ENCODE results near the gene TXLNB. TPM values are rescaled to one million over a fixed set of nuclear protein-coding genes. Genes with fewer than 3 reads are reported as not detected.

Gene TXLNB
- polyA plus RNA-seq (2013) = 2.5 TPM

DNA sequence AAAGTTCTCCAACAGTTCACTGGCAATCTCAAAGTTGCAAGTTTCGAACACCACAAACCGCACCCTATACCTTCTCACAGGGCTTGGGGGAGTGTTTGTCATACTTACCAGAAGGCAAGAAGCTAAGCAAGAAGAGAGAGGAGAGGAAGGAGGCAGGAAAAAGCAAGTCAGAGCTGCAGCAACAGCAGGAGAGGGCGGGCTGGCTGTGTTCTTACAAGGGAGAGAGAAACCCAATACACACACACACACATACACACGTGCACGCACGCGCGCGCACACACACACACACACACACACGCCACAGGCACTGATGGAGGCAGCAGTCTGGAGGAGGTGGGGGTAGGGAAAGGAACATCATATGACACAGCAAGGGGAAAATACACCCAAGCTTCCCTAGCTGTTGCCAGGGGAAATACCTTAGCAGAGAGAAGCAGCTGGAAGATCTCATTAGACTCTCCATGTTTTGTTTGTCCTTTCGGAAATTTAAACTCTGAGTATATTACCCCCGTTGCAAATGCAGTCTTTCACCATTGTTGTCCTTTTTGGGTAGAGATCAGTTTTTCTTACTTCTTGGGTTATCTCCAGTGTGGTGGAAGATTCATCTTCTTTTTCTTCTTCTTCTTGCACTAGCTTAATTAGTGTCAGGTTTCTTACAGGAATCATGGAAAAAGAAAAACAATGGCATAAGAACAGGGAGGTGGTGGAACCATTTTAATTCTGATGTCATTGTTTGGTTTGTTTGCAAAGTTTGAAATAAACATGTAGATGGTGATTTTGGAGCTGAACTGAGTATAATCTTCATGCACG, at the start of gene TXLNB:
Gene TXLNB, minus strand, starts transcription at position 186 of the 807 bp plus-strand sequence. CDS start 3,099 bp downstream, outside the sequence.
- Histone ChIP-seq H3K36me3 (ENCODE audit: control insufficient read depth in 4 of 4, insufficient read depth in 4 of 4, low read length in 3 of 4) (peaks cover 0 to 4% (median 0%) of the 10 kb centered on the region in 4 experiments), H3K9me3 (ENCODE audit: control extremely low read depth in 1 of 5, control insufficient read depth in 4 of 5, insufficient read depth in 2 of 5, low read depth in 1 of 5, low read length in 4 of 5) (peaks cover 0 to 3% (median 0%) of the 10 kb centered on the region in 5 experiments), H3K4me1 (ENCODE audit: control extremely low read depth in 1 of 4, control insufficient read depth in 4 of 4, insufficient read depth in 4 of 4, low read length in 3 of 4) (peaks cover 27 to 66% (median 48%) of the 10 kb centered on the region in 4 experiments), H3K27ac (ENCODE audit: insufficient read depth in 1 of 2, low read depth in 1 of 2, low read length in 2 of 2, poor library complexity in 1 of 2, severe bottlenecking in 2 of 2) (peak within 1 kb of the TSS; percentile 81 to 89), H3K4me3 (ENCODE audit: control insufficient read depth in 1 of 7, extremely low read depth in 1 of 7, insufficient read depth in 4 of 7, low read depth in 2 of 7, low read length in 6 of 7) (peak within 1 kb of the TSS in 6 of 7 experiments; percentile 27 to 60 (median 46)), H3K27me3 (replicated peaks in 2 of 5; ENCODE audit: control insufficient read depth in 4 of 5, insufficient read depth in 5 of 5, low read length in 4 of 5) (no peaks in the 10 kb centered on the region)
- WGBS (ENCODE audit: insufficient coverage) = no CpG with 5 or more reads among the region's 13 CpGs
- ChIA-PET POLR2A (interaction anchor here (0.7 to 1.1 kb wide), 3 partner anchors 32 to 72 kb away, joined by 3 to 4 read pairs (median 3); no protein-coding TSS in a partner anchor), CTCF (interaction anchor here (0.7 to 2.6 kb wide), 15 partner anchors 9 to 103 kb away, joined by 3 to 19 read pairs (median 4); no protein-coding TSS in a partner anchor)
- DNase-seq = peak; percentile 75 to 98 (median 95)

DNA sequence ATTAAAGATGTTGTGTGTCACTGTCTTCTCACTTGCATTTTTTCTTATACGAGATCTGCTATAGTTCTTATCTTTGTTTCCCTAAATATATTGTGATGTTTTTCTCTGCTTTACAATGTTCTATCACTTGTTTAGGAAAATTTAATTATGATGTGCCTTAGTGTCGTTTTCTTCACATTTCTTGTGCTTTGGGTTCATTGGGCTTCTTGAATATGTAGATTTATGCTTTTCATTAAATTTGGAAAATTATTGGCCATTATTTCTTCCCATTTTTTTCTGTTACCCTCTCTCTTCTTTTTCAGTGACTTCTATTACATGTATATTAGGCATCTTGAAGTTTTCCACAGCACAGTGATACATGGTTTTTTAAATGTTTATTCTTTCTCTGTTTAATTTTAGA, 49.3 kb upstream of the TXLNB start:
- POLR2A ChIA-PET = no interaction called here
- H3K4me1 ChIP-seq (ENCODE audit: control extremely low read depth in 1 of 4, control insufficient read depth in 4 of 4, insufficient read depth in 4 of 4, low read length in 3 of 4) = peaks cover 12 to 59% (median 24%) of the 10 kb centered on the region in 4 experiments
- H3K27ac ChIP-seq (ENCODE audit: insufficient read depth in 1 of 2, low read depth in 1 of 2, low read length in 2 of 2, poor library complexity in 1 of 2, severe bottlenecking in 2 of 2) = no peak overlapping the region
- no peaks in the 10 kb centered on the region for H3K36me3 ChIP-seq (ENCODE audit: control insufficient read depth in 4 of 4, insufficient read depth in 4 of 4, low read length in 3 of 4)
- WGBS (ENCODE audit: insufficient coverage) = no CpG with 5 or more reads among the region's 2 CpGs
- no peaks in the 10 kb centered on the region for H3K27me3 ChIP-seq (replicated peaks in 2 of 5; ENCODE audit: control insufficient read depth in 4 of 5, insufficient read depth in 5 of 5, low read length in 4 of 5)
- H3K9me3 ChIP-seq (ENCODE audit: control extremely low read depth in 1 of 5, control insufficient read depth in 4 of 5, insufficient read depth in 2 of 5, low read depth in 1 of 5, low read length in 4 of 5) = peaks cover 0 to 24% (median 5%) of the 10 kb centered on the region in 5 experiments
- CTCF ChIA-PET = no interaction called here
- no peak overlapping the region for H3K4me3 ChIP-seq (ENCODE audit: control insufficient read depth in 1 of 7, extremely low read depth in 1 of 7, insufficient read depth in 4 of 7, low read depth in 2 of 7, low read length in 6 of 7)
- no peak for DNase-seq

DNA sequence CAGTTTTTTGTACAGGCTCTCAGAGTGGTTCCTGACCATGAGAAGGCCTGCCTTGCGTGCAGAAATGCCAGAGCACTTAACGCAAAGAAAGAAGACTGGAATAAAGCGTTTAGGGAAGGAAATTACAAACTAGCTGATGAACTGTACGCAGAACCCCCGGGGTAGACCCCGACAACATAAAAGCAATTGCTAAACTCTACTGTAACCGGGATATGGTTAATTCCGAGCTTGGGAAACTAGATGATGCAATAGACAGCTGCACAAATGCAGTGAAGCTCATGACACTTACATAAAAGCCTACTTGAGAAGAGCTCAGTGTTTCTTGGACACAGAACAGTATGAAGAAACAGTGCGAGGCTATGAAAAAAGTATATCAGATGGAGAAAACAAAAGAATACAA, 47.0 kb upstream of the TXLNB start:
- POLR2A ChIA-PET = interaction anchor here (0.9 kb wide), 1 partner anchor 11 kb away, joined by 4 read pairs; no protein-coding TSS in a partner anchor
- peak in 2 of 3 donors; percentile 38 to 42 for DNase-seq
- Histone ChIP-seq H3K4me1 (ENCODE audit: control extremely low read depth in 1 of 4, control insufficient read depth in 4 of 4, insufficient read depth in 4 of 4, low read length in 3 of 4) (peaks cover 12 to 58% (median 22%) of the 10 kb centered on the region in 4 experiments), H3K36me3 (ENCODE audit: control insufficient read depth in 4 of 4, insufficient read depth in 4 of 4, low read length in 3 of 4) (no peaks in the 10 kb centered on the region), H3K27me3 (replicated peaks in 2 of 5; ENCODE audit: control insufficient read depth in 4 of 5, insufficient read depth in 5 of 5, low read length in 4 of 5) (no peaks in the 10 kb centered on the region), H3K27ac (ENCODE audit: insufficient read depth in 1 of 2, low read depth in 1 of 2, low read length in 2 of 2, poor library complexity in 1 of 2, severe bottlenecking in 2 of 2) (no peak overlapping the region), H3K9me3 (ENCODE audit: control extremely low read depth in 1 of 5, control insufficient read depth in 4 of 5, insufficient read depth in 2 of 5, low read depth in 1 of 5, low read length in 4 of 5) (peaks cover 0 to 24% (median 5%) of the 10 kb centered on the region in 5 experiments), H3K4me3 (ENCODE audit: control insufficient read depth in 1 of 7, extremely low read depth in 1 of 7, insufficient read depth in 4 of 7, low read depth in 2 of 7, low read length in 6 of 7) (no peak overlapping the region)
- CTCF ChIA-PET = interaction anchor here (0.6 to 1.3 kb wide), 4 partner anchors 13 to 43 kb away, joined by 3 to 5 read pairs (median 4); no protein-coding TSS in a partner anchor
- WGBS (ENCODE audit: insufficient coverage) = 90% methylated on average over 9 of the region's 9 CpGs

DNA sequence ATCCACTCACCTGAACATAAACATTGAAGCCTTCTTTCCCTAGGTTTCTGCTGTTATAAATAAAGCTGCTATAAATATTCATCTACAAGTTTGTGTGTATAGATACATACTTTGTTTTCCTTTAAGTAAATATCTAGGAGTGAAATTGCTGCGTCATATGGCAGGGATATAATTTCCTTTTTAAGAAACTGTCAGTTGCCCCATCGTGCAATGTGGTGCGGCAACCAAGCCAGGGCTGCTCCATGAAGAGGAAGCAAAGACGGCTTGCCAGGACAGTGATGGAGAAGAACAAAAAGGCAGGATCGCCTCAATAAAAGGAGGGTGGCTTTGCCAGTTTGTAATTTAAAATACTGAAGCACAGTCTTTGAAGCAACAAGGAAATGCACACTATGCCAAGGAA, 46.0 kb upstream of the TXLNB start:
- H3K27me3 ChIP-seq (replicated peaks in 2 of 5; ENCODE audit: control insufficient read depth in 4 of 5, insufficient read depth in 5 of 5, low read length in 4 of 5) = no peaks in the 10 kb centered on the region
- DNase-seq = peak; percentile 22 to 76 (median 71)
- H3K4me1 ChIP-seq (ENCODE audit: control extremely low read depth in 1 of 4, control insufficient read depth in 4 of 4, insufficient read depth in 4 of 4, low read length in 3 of 4) = peaks cover 8 to 48% (median 18%) of the 10 kb centered on the region in 4 experiments
- ChIA-PET CTCF (interaction anchor here (1.3 kb wide), 1 partner anchor 14 kb away, joined by 3 read pairs; no protein-coding TSS in a partner anchor), POLR2A (no interaction called here)
- WGBS (ENCODE audit: insufficient coverage) = 5% methylated on average over 5 of the region's 5 CpGs
- H3K4me3 ChIP-seq (ENCODE audit: control insufficient read depth in 1 of 7, extremely low read depth in 1 of 7, insufficient read depth in 4 of 7, low read depth in 2 of 7, low read length in 6 of 7) = no peak overlapping the region
- no peak overlapping the region for H3K27ac ChIP-seq (ENCODE audit: insufficient read depth in 1 of 2, low read depth in 1 of 2, low read length in 2 of 2, poor library complexity in 1 of 2, severe bottlenecking in 2 of 2)
- no peaks in the 10 kb centered on the region for H3K36me3 ChIP-seq (ENCODE audit: control insufficient read depth in 4 of 4, insufficient read depth in 4 of 4, low read length in 3 of 4)
- peaks cover 0 to 18% (median 3%) of the 10 kb centered on the region in 5 experiments for H3K9me3 ChIP-seq (ENCODE audit: control extremely low read depth in 1 of 5, control insufficient read depth in 4 of 5, insufficient read depth in 2 of 5, low read depth in 1 of 5, low read length in 4 of 5)

DNA sequence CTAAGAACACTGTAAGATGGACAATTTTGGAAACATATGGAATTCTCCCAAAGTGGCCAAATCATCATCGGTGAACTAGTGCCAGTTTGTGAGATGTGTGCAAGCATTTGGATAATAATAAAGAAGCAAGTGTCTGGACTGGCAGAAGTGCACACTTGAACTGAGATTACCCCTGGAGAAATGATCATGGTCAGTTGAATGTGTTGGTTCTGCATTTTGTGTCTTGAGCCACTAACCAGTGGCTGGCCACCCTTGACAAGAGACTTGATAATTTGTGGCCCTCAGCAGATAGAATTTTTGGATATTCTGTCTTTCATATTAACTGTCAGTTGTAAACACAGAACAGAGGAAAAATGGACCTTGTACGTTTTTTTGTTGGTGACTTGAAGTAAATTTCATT, 45.2 kb upstream of the TXLNB start:
- no peak overlapping the region for H3K27ac ChIP-seq (ENCODE audit: insufficient read depth in 1 of 2, low read depth in 1 of 2, low read length in 2 of 2, poor library complexity in 1 of 2, severe bottlenecking in 2 of 2)
- peaks cover 8 to 42% (median 18%) of the 10 kb centered on the region in 4 experiments for H3K4me1 ChIP-seq (ENCODE audit: control extremely low read depth in 1 of 4, control insufficient read depth in 4 of 4, insufficient read depth in 4 of 4, low read length in 3 of 4)
- no peak overlapping the region for H3K4me3 ChIP-seq (ENCODE audit: control insufficient read depth in 1 of 7, extremely low read depth in 1 of 7, insufficient read depth in 4 of 7, low read depth in 2 of 7, low read length in 6 of 7)
- POLR2A ChIA-PET = no interaction called here
- peaks cover 0 to 12% (median under 1%) of the 10 kb centered on the region in 5 experiments for H3K9me3 ChIP-seq (ENCODE audit: control extremely low read depth in 1 of 5, control insufficient read depth in 4 of 5, insufficient read depth in 2 of 5, low read depth in 1 of 5, low read length in 4 of 5)
- 100% methylated on average over 1 of the region's 2 CpGs for WGBS (ENCODE audit: insufficient coverage)
- CTCF ChIA-PET = interaction anchor here (1.3 to 1.8 kb wide), 3 partner anchors 10 to 118 kb away, joined by 3 to 4 read pairs (median 3); no protein-coding TSS in a partner anchor
- H3K36me3 ChIP-seq (ENCODE audit: control insufficient read depth in 4 of 4, insufficient read depth in 4 of 4, low read length in 3 of 4) = no peaks in the 10 kb centered on the region
- DNase-seq = no peak
- H3K27me3 ChIP-seq (replicated peaks in 2 of 5; ENCODE audit: control insufficient read depth in 4 of 5, insufficient read depth in 5 of 5, low read length in 4 of 5) = no peaks in the 10 kb centered on the region

DNA sequence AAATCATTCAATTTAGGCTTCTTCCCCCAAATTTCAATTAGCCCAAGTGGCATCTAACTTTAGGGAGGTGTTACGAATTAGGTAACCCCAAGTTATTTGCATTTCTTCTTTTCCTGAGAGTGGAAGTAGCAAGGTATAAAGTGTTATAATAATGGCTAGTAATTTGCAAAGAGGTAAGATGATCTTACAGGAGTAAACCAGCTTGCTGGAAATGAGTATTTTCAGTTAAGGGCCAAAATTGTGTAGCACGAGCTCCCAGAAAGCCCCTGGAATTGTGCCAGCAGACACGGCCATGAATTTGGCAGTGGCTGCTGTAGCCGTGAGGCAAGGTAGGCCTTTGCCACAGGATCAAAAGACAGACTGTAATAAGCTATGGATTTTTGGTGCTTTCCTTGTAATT, 44.7 kb upstream of the TXLNB start:
- peaks cover 0 to 11% (median 0%) of the 10 kb centered on the region in 5 experiments for H3K9me3 ChIP-seq (ENCODE audit: control extremely low read depth in 1 of 5, control insufficient read depth in 4 of 5, insufficient read depth in 2 of 5, low read depth in 1 of 5, low read length in 4 of 5)
- H3K4me3 ChIP-seq (ENCODE audit: control insufficient read depth in 1 of 7, extremely low read depth in 1 of 7, insufficient read depth in 4 of 7, low read depth in 2 of 7, low read length in 6 of 7) = no peak overlapping the region
- WGBS (ENCODE audit: insufficient coverage) = 31% methylated on average over 2 of the region's 4 CpGs
- H3K36me3 ChIP-seq (ENCODE audit: control insufficient read depth in 4 of 4, insufficient read depth in 4 of 4, low read length in 3 of 4) = no peaks in the 10 kb centered on the region
- H3K27me3 ChIP-seq (replicated peaks in 2 of 5; ENCODE audit: control insufficient read depth in 4 of 5, insufficient read depth in 5 of 5, low read length in 4 of 5) = no peaks in the 10 kb centered on the region
- H3K27ac ChIP-seq (ENCODE audit: insufficient read depth in 1 of 2, low read depth in 1 of 2, low read length in 2 of 2, poor library complexity in 1 of 2, severe bottlenecking in 2 of 2) = no peak overlapping the region
- CTCF ChIA-PET = interaction anchor here (1.3 to 1.8 kb wide), 2 partner anchors 10 to 117 kb away, joined by 3 to 4 read pairs; no protein-coding TSS in a partner anchor
- peak; percentile 29 to 84 (median 82) for DNase-seq
- H3K4me1 ChIP-seq (ENCODE audit: control extremely low read depth in 1 of 4, control insufficient read depth in 4 of 4, insufficient read depth in 4 of 4, low read length in 3 of 4) = peaks cover 8 to 41% (median 18%) of the 10 kb centered on the region in 4 experiments
- POLR2A ChIA-PET = no interaction called here
